SK-N-SH (cell line): ENCODE results near the gene ABCA8. TPM values are rescaled to one million over a fixed set of nuclear protein-coding genes. Genes with fewer than 3 reads are reported as not detected.

Experiments used
- CTCF ChIA-PET: fragments of 300-600, 350-600 bp; formaldehyde crosslinking; extraction: SDS; loops from one replicate; lab custom pipeline; 2021; lab: Yijun Ruan, JAX
- POLR2A ChIA-PET: fragments of 350-600 bp; sonication (Branson Sonifier 250); formaldehyde crosslinking; extraction: SDS; loops from one replicate; lab custom pipeline; 2020; ENCODE audit warnings: antibody characterized with exemption, inconsistent platforms; lab: Yijun Ruan, JAX
- DNase-seq: peaks from one replicate; pipeline ENCODE4 v3.0.0; 2012
- H2AFZ ChIP-seq: fragments of 200-600 bp; sonication (generic); 2 replicates; pipeline ENCODE4 v1.8.1; 2016; ENCODE audit warnings: antibody characterized with exemption, mild to moderate bottlenecking, low read depth
- H3F3A ChIP-seq: fragments of 200-600 bp; sonication (generic); replicated peaks from 2 replicates; pipeline ENCODE3; 2016; ENCODE audit warnings: antibody characterized with exemption, mild to moderate bottlenecking; ENCODE audit not compliant: insufficient read depth
- H3K27ac ChIP-seq, 2 experiments: fragments of 200-500 bp in 1 of 2; fragments of 200-600 bp in 1 of 2; sonication (Bioruptor generic) in 1 of 2; sonication (generic), shearing (Covaris generic) in 1 of 2; 2 replicates each; pipeline versions ENCODE4 v1.5.1 to v1.6.1; 2014 to 2016; ENCODE audit warnings: low read depth in 2 of 2, inconsistent platforms in 1 of 2, low read length in 1 of 2, mild to moderate bottlenecking in 1 of 2, mixed read lengths in 1 of 2
- H3K27me3 ChIP-seq: fragments of 200-600 bp; sonication (generic), shearing (Covaris generic); 2 replicates; pipeline ENCODE4 v1.6.1; 2016; ENCODE audit warnings: mixed run types; ENCODE audit not compliant: insufficient read depth
- H3K36me3 ChIP-seq, 2 experiments: fragments of 200-500 bp in 1 of 2; fragments of 200-600 bp in 1 of 2; sonication (Bioruptor generic) in 1 of 2; sonication (generic) in 1 of 2; replicated peaks in 1 of 2; 2 replicates each; pipeline versions ENCODE3 to v1.5.1; 2014 to 2016; ENCODE audit warnings: low read length in 1 of 2, mild to moderate bottlenecking in 1 of 2; ENCODE audit not compliant: insufficient read depth in 2 of 2, control insufficient read depth in 1 of 2
- H3K4me1 ChIP-seq, 2 experiments: fragments of 200-500 bp in 1 of 2; fragments of 200-600 bp in 1 of 2; sonication (Bioruptor generic) in 1 of 2; sonication (generic), shearing (Covaris generic) in 1 of 2; 2 replicates each; pipeline versions ENCODE4 v1.5.1 to v1.6.1; 2014 to 2016; ENCODE audit warnings: low read depth in 1 of 2, low read length in 1 of 2, mixed run types in 1 of 2; ENCODE audit not compliant: insufficient read depth in 2 of 2, control insufficient read depth in 1 of 2
- H3K4me2 ChIP-seq: fragments of 200-600 bp; sonication (generic), shearing (Covaris generic); 2 replicates; pipeline ENCODE4 v1.6.1; 2017; ENCODE audit warnings: mixed run types
- H3K4me3 ChIP-seq, 2 experiments: fragments of 200-500 bp in 1 of 2; fragments of 200-600 bp in 1 of 2; sonication (Bioruptor generic) in 1 of 2; sonication (generic), shearing (Covaris generic) in 1 of 2; 2 replicates each; pipeline versions ENCODE4 v1.5.1 to v1.8.1; 2014 to 2016; ENCODE audit warnings: low read depth in 2 of 2, inconsistent platforms in 1 of 2, low read length in 1 of 2, mild to moderate bottlenecking in 1 of 2, mixed read lengths in 1 of 2, moderate library complexity in 1 of 2
- H3K79me2 ChIP-seq: fragments of 200-600 bp; sonication (generic); 2 replicates; pipeline ENCODE4 v1.8.1; 2017; ENCODE audit warnings: mild to moderate bottlenecking; ENCODE audit not compliant: insufficient read depth
- H3K9ac ChIP-seq: fragments of 200-600 bp; sonication (generic); 2 replicates; pipeline ENCODE4 v1.6.1; 2017; ENCODE audit warnings: mixed run types
- H3K9me2 ChIP-seq: fragments of 200-600 bp; sonication (generic); 2 replicates; pipeline ENCODE4 v1.6.1; 2017; ENCODE audit warnings: mixed run types
- H3K9me3 ChIP-seq: fragments of 200-600 bp; sonication (generic); 2 replicates; pipeline ENCODE4 v1.6.1; 2017; ENCODE audit warnings: mixed run types, mild to moderate bottlenecking, moderate library complexity
- H4K20me1 ChIP-seq: fragments of 200-600 bp; sonication (generic); 2 replicates; pipeline ENCODE4 v1.6.1; 2017; ENCODE audit warnings: mild to moderate bottlenecking, mixed run types; ENCODE audit not compliant: insufficient read depth
- CHD2 ChIP-seq: fragments of 150-350 bp; IDR thresholded peaks from 2 replicates; pipeline ENCODE4 v1.6.1; 2018; ENCODE audit warnings: low read length; ENCODE audit not compliant: partially characterized antibody
- ELF1 ChIP-seq: IDR thresholded peaks from 2 replicates; pipeline ENCODE4 v1.4.0; 2012
- EP300 ChIP-seq, 2 experiments: IDR thresholded peaks; 2 replicates each; pipeline versions ENCODE4 v1.4.0 to v1.6.1; 2012; ENCODE audit warnings: borderline replicate concordance in 1 of 2, low read depth in 1 of 2, low read length in 1 of 2
- EZH2phosphoT487 ChIP-seq: fragments of 200-600 bp; sonication (generic); IDR thresholded peaks from 2 replicates; pipeline ENCODE4 v1.6.1; 2017; ENCODE audit warnings: low read depth, mixed run types, mild to moderate bottlenecking, antibody characterized with exemption, moderate library complexity, borderline replicate concordance
- FOSL2 ChIP-seq: IDR thresholded peaks from 2 replicates; pipeline ENCODE4 v1.4.0; 2012; ENCODE audit warnings: low read depth, mild to moderate bottlenecking, moderate library complexity, borderline replicate concordance
- FOXJ3 ChIP-seq: sonication (generic); formaldehyde crosslinking; IDR thresholded peaks from 2 replicates; pipeline ENCODE4 v1.5.1; 2020; ENCODE audit warnings: mild to moderate bottlenecking, missing genetic modification reagents
- GATA2 ChIP-seq: sonication (generic); formaldehyde crosslinking; IDR thresholded peaks from 2 replicates; pipeline ENCODE4 v1.5.0; 2020; ENCODE audit warnings: mild to moderate bottlenecking, missing genetic modification reagents
- NFIC ChIP-seq: IDR thresholded peaks from 2 replicates; pipeline ENCODE4 v1.4.0; 2012; ENCODE audit warnings: borderline replicate concordance
- NRF1 ChIP-seq: IDR thresholded peaks from 2 replicates; pipeline ENCODE4 v1.6.1; 2012; ENCODE audit warnings: low read depth, mild to moderate bottlenecking, low read length
- POLR2AphosphoS5 ChIP-seq: IDR thresholded peaks from 2 replicates; pipeline ENCODE4 v1.6.1; 2012; ENCODE audit warnings: low read depth, low read length
- RCOR1 ChIP-seq: fragments of 150-350 bp; IDR thresholded peaks from 2 replicates; pipeline ENCODE4 v1.6.1; 2017; ENCODE audit warnings: antibody characterized with exemption, low read length
- RFX5 ChIP-seq: IDR thresholded peaks from 2 replicates; pipeline ENCODE4 v1.6.1; 2012; ENCODE audit warnings: mild to moderate bottlenecking, improper control_type of control experiment, low read length
- SMC3 ChIP-seq: IDR thresholded peaks from 2 replicates; pipeline ENCODE4 v1.6.1; 2012; ENCODE audit warnings: low read depth, low read length, improper control_type of control experiment
- TEAD4 ChIP-seq: IDR thresholded peaks from 2 replicates; pipeline ENCODE4 v1.4.0; 2012; ENCODE audit warnings: mild to moderate bottlenecking, borderline replicate concordance; ENCODE audit not compliant: insufficient read depth
- YY1 ChIP-seq: IDR thresholded peaks from 2 replicates; pipeline ENCODE4 v1.4.0; 2012; ENCODE audit warnings: low read depth, mild to moderate bottlenecking
- ZBTB33 ChIP-seq: IDR thresholded peaks from 2 replicates; pipeline ENCODE4 v1.4.0; 2012; ENCODE audit warnings: low read depth, borderline replicate concordance
- WGBS: methylation state at CpG from one replicate; pipeline ENCODE4 v1.1.6; 2017; ENCODE audit warnings: low lambda C conversion rate; 5-methylcytosine and 5-hydroxymethylcytosine counted together
- polyA plus RNA-seq, 3 experiments: library from polyadenylated mRNA; depleted of rRNA; stranded (reverse); fragments of >200 nt; gene quantifications; 2 replicates each; pipeline ENCODE4 v1.2.3, GENCODE V29; 2012
- TF ChIP-seq, protein P1 (sequence below): IDR thresholded peaks from 2 replicates; pipeline ENCODE4 v1.4.0; 2012; ENCODE audit warnings: low read depth
- TF ChIP-seq, protein P2 (sequence below): IDR thresholded peaks from 2 replicates; pipeline ENCODE4 v1.6.1; 2012; ENCODE audit warnings: mild to moderate bottlenecking, low read depth, low read length, moderate library complexity
- TF ChIP-seq, protein P3 (sequence below): fragments of 200-600 bp; sonication (generic); IDR thresholded peaks from 2 replicates; pipeline ENCODE4 v1.6.1; 2017; ENCODE audit warnings: antibody characterized with exemption, mild to moderate bottlenecking, moderate library complexity
- TF ChIP-seq, protein P4 (sequence below): IDR thresholded peaks from 2 replicates; pipeline ENCODE4; 2012

ABCA8 gene
- polyA plus RNA-seq, 1 of the 3 experiments (the other 2 are of a cell fraction), result 2.3 TPM

- POLR2A ChIA-PET, result no interaction called here
- TF ChIP-seq YY1, result no peak
- TF ChIP-seq FOSL2, result no peak
- TF ChIP-seq FOXJ3 (CRISPR knock-in tag), result no peak
- no peak for TF ChIP-seq RFX5
- TF ChIP-seq SMC3, result no peak
- TF ChIP-seq, protein P1, sequence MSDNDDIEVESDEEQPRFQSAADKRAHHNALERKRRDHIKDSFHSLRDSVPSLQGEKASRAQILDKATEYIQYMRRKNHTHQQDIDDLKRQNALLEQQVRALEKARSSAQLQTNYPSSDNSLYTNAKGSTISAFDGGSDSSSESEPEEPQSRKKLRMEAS, result no peak
- no peak for TF ChIP-seq EP300 (IDR thresholded peaks at IDR 0.05; ENCODE audit: borderline replicate concordance in 1 of 2, low read depth in 1 of 2, low read length in 1 of 2)
- TF ChIP-seq, protein P2, sequence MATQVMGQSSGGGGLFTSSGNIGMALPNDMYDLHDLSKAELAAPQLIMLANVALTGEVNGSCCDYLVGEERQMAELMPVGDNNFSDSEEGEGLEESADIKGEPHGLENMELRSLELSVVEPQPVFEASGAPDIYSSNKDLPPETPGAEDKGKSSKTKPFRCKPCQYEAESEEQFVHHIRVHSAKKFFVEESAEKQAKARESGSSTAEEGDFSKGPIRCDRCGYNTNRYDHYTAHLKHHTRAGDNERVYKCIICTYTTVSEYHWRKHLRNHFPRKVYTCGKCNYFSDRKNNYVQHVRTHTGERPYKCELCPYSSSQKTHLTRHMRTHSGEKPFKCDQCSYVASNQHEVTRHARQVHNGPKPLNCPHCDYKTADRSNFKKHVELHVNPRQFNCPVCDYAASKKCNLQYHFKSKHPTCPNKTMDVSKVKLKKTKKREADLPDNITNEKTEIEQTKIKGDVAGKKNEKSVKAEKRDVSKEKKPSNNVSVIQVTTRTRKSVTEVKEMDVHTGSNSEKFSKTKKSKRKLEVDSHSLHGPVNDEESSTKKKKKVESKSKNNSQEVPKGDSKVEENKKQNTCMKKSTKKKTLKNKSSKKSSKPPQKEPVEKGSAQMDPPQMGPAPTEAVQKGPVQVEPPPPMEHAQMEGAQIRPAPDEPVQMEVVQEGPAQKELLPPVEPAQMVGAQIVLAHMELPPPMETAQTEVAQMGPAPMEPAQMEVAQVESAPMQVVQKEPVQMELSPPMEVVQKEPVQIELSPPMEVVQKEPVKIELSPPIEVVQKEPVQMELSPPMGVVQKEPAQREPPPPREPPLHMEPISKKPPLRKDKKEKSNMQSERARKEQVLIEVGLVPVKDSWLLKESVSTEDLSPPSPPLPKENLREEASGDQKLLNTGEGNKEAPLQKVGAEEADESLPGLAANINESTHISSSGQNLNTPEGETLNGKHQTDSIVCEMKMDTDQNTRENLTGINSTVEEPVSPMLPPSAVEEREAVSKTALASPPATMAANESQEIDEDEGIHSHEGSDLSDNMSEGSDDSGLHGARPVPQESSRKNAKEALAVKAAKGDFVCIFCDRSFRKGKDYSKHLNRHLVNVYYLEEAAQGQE, result no peak
- TF ChIP-seq, protein P3, sequence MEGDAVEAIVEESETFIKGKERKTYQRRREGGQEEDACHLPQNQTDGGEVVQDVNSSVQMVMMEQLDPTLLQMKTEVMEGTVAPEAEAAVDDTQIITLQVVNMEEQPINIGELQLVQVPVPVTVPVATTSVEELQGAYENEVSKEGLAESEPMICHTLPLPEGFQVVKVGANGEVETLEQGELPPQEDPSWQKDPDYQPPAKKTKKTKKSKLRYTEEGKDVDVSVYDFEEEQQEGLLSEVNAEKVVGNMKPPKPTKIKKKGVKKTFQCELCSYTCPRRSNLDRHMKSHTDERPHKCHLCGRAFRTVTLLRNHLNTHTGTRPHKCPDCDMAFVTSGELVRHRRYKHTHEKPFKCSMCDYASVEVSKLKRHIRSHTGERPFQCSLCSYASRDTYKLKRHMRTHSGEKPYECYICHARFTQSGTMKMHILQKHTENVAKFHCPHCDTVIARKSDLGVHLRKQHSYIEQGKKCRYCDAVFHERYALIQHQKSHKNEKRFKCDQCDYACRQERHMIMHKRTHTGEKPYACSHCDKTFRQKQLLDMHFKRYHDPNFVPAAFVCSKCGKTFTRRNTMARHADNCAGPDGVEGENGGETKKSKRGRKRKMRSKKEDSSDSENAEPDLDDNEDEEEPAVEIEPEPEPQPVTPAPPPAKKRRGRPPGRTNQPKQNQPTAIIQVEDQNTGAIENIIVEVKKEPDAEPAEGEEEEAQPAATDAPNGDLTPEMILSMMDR, result no peak
- TF ChIP-seq ELF1, result no peak
- no peak for TF ChIP-seq TEAD4
- TF ChIP-seq ZBTB33, result no peak
- no peak for TF ChIP-seq NRF1
- no peak for TF ChIP-seq GATA2 (CRISPR knock-in tag)
- no peak for TF ChIP-seq EZH2phosphoT487
- TF ChIP-seq NFIC, result no peak
- TF ChIP-seq CHD2, result no peak
- no peak for TF ChIP-seq RCOR1
- TF ChIP-seq, protein P4, sequence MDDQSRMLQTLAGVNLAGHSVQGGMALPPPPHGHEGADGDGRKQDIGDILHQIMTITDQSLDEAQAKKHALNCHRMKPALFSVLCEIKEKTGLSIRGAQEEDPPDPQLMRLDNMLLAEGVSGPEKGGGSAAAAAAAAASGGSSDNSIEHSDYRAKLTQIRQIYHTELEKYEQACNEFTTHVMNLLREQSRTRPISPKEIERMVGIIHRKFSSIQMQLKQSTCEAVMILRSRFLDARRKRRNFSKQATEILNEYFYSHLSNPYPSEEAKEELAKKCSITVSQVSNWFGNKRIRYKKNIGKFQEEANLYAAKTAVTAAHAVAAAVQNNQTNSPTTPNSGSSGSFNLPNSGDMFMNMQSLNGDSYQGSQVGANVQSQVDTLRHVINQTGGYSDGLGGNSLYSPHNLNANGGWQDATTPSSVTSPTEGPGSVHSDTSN, result no peak
- no peak for TF ChIP-seq POLR2AphosphoS5
- TF ChIP-seq, all 33 proteins: peak for 0
- no peak overlapping the region for H3K27ac ChIP-seq
- H3K4me2 ChIP-seq, result no peak overlapping the region
- H2AFZ ChIP-seq, result 0 out of 2 replicates have a peak overlapping the region, but pooled peaks have one; percentile 54
- peak overlapping the region in 1 of 2 experiments; percentile 15; a peak in 2 of 4 replicates for H3K4me3 ChIP-seq
- H3K27me3 ChIP-seq, result no peaks in the 10 kb centered on the region; the same call in 1 of the 2 replicates
- CTCF ChIA-PET, result interaction anchor here (0.9 to 1.0 kb wide), 2 partner anchors 10 to 13 kb away, joined by 3 read pairs; no protein-coding TSS in a partner anchor
- no peaks in the 10 kb centered on the region for H3F3A ChIP-seq
- H3K4me1 ChIP-seq, result no peaks in the 10 kb centered on the region
- H3K9me2 ChIP-seq, result no peaks in the 10 kb centered on the region
- H4K20me1 ChIP-seq, result no peaks in the 10 kb centered on the region
- H3K79me2 ChIP-seq, result no peaks in the 10 kb centered on the region
- WGBS, result 20% methylated on average over 4 of the region's 4 CpGs
- no peak for DNase-seq
- no peaks in the 10 kb centered on the region for H3K36me3 ChIP-seq
- no peak overlapping the region for H3K9ac ChIP-seq
- no peaks in the 10 kb centered on the region for H3K9me3 ChIP-seq
These were observed 871 bp downstream of the ABCA8 start for GRCh38 chr17:68954146-68954896.
